ENCODE measurements around the gene OR2K2. TPM values are rescaled to one million over a fixed set of nuclear protein-coding genes. Genes with fewer than 3 reads are reported as not detected.
"Not testable (repeated sequence)": the region's sequence is repeated elsewhere in the genome, so short reads cannot be mapped to it uniquely, and the experiment has no call there.

Gene OR2K2
- total and polyA plus RNA-seq, 2 experiments from 2014 or later: 0.46 TPM; not detected in 1

- no peaks in the 10 kb centered on the region for H3K4me1 ChIP-seq (ENCODE audit: low read depth)
- no peak for DNase-seq (ENCODE audit: low read depth in 1 of 2, low spot score in 1 of 2)
- H3K27me3 ChIP-seq: no peaks in the 10 kb centered on the region
- no peak overlapping the region for H3K4me3 ChIP-seq
- H3K9me3 ChIP-seq (ENCODE audit: low read depth): no peaks in the 10 kb centered on the region
- no peak overlapping the region for H3K27ac ChIP-seq
- TF ChIP-seq, protein P1, sequence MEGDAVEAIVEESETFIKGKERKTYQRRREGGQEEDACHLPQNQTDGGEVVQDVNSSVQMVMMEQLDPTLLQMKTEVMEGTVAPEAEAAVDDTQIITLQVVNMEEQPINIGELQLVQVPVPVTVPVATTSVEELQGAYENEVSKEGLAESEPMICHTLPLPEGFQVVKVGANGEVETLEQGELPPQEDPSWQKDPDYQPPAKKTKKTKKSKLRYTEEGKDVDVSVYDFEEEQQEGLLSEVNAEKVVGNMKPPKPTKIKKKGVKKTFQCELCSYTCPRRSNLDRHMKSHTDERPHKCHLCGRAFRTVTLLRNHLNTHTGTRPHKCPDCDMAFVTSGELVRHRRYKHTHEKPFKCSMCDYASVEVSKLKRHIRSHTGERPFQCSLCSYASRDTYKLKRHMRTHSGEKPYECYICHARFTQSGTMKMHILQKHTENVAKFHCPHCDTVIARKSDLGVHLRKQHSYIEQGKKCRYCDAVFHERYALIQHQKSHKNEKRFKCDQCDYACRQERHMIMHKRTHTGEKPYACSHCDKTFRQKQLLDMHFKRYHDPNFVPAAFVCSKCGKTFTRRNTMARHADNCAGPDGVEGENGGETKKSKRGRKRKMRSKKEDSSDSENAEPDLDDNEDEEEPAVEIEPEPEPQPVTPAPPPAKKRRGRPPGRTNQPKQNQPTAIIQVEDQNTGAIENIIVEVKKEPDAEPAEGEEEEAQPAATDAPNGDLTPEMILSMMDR (IDR thresholded peaks at IDR 0.05; ENCODE audit: low read depth, low read length): no peak
- no peaks in the 10 kb centered on the region for H3K36me3 ChIP-seq
Measured at GRCh38 chr9:111349766-111350165, 19.7 kb upstream of the OR2K2 start.

- no peak overlapping the region for H3K4me3 ChIP-seq
- H3K27me3 ChIP-seq: no peaks in the 10 kb centered on the region
- no peaks in the 10 kb centered on the region for H3K4me1 ChIP-seq (ENCODE audit: low read depth)
- no peak overlapping the region for H3K27ac ChIP-seq
- no peaks in the 10 kb centered on the region for H3K9me3 ChIP-seq (ENCODE audit: low read depth)
- no peaks in the 10 kb centered on the region for H3K36me3 ChIP-seq
- TF ChIP-seq, protein P1 (IDR thresholded peaks at IDR 0.05; ENCODE audit: low read depth, low read length): no peak
- DNase-seq (ENCODE audit: low read depth in 1 of 2, low spot score in 1 of 2): peak in 1 of 2 donors; percentile 18
Measured at GRCh38 chr9:111348821-111349271, 18.8 kb upstream of the OR2K2 start.

GRCh38 chr9:111334318-111334863, 4.4 kb upstream of the OR2K2 start:
- H3K4me1 ChIP-seq (ENCODE audit: low read depth); H3K4me3 ChIP-seq; H3K27ac ChIP-seq; DNase-seq (ENCODE audit: low read depth in 1 of 2, low spot score in 1 of 2); H3K36me3 ChIP-seq; H3K9me3 ChIP-seq (ENCODE audit: low read depth); H3K27me3 ChIP-seq: not testable (repeated sequence)

DNA sequence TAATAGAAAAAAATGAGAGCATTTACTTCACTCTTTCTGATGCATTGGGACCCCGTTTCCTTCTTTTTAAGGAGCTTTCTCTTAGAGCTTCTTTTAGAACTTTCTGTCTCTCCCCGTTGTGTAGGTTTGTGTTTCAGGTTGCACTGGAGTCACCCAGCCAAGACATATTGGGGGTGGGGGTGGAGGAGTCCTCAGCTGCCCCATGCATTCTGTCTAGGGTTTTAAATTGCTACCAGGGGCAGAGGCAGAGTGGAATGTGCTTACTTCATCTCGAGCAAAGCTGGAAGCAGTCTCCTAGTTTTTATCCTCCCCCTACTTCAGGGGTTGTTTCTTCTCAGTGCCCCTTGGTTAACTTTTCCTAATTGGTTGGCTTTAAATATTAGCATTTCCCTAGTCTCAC, 9.4 kb downstream of the OR2K2 start:
- DNase-seq (ENCODE audit: low read depth in 1 of 2, low spot score in 1 of 2): no peak
- Histone ChIP-seq H3K27me3 (no peaks in the 10 kb centered on the region), H3K27ac (no peak overlapping the region), H3K36me3 (no peaks in the 10 kb centered on the region), H3K4me1 (ENCODE audit: low read depth) (no peaks in the 10 kb centered on the region), H3K9me3 (ENCODE audit: low read depth) (no peaks in the 10 kb centered on the region), H3K4me3 (no peak overlapping the region)
- TF ChIP-seq, protein P1 (IDR thresholded peaks at IDR 0.05; ENCODE audit: low read depth, low read length): no peak

DNA sequence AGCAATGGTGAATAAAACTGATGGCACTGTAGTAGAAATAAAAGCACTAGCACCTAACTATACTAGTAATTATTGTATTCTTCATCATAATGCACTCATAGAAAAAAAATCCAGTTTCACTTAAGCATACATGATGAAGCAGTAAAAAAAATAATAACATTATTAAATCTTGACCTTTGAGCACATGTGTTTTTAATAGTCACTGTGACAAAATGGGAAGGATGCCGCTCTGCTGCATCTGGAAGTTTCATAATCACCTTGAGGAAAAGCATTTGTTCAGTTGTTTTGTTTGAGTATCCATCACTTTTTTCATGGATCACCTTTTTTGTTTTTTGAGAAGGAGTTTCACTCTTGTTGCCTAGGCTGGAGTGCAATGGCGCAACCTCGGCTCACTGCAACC, 13.2 kb downstream of the OR2K2 start:
- H3K27ac ChIP-seq: no peak overlapping the region
- H3K27me3 ChIP-seq: no peaks in the 10 kb centered on the region
- H3K4me1 ChIP-seq (ENCODE audit: low read depth): no peaks in the 10 kb centered on the region
- no peak overlapping the region for H3K4me3 ChIP-seq
- H3K36me3 ChIP-seq: no peaks in the 10 kb centered on the region
- TF ChIP-seq, protein P1 (IDR thresholded peaks at IDR 0.05; ENCODE audit: low read depth, low read length): no peak
- no peak for DNase-seq (ENCODE audit: low read depth in 1 of 2, low spot score in 1 of 2)
- no peaks in the 10 kb centered on the region for H3K9me3 ChIP-seq (ENCODE audit: low read depth)

DNA sequence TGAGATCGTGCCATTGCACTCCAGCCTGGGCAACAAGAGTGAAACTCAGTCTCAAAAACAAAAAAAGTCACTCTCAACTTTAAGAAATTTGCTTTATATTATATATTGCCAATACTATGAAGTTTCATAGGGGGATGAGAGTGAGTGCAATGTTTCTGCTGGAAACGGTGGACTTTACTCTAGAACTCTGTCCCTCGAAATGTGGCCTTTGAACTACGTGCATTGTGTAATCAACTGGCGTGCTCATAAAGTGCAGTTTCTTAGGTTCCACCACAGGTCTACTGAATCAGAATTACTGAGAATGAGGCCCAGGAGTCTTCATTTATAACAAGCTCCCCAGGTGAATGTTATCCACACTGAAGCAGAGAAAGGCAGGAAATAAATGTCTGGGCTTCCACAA, 24.1 kb downstream of the OR2K2 start:
- TF ChIP-seq, protein P1 (IDR thresholded peaks at IDR 0.05; ENCODE audit: low read depth, low read length): no peak
- no peak overlapping the region for H3K27ac ChIP-seq
- no peak for DNase-seq (ENCODE audit: low read depth in 1 of 2, low spot score in 1 of 2)
- H3K4me1 ChIP-seq (ENCODE audit: low read depth): no peaks in the 10 kb centered on the region
- no peaks in the 10 kb centered on the region for H3K9me3 ChIP-seq (ENCODE audit: low read depth)
- no peaks in the 10 kb centered on the region for H3K36me3 ChIP-seq
- H3K4me3 ChIP-seq: no peak overlapping the region
- H3K27me3 ChIP-seq: peaks cover 13% of the 10 kb centered on the region

DNA sequence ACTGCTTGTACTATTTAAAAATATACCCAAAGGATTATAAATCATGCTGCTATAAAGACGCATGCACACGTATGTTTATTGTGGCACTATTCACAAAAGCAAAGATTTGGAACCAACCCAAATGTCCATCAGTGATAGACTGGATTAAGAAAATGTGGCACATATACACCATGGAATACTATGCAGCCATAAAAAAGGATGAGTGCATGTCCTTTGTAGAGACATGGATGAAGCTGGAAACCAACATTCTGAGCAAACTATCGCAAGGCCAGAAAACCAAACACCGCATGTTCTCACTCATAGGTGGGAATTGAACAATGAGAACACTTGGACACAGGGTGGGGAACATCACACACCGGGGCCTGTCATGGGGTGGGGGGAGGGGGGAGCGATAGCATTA, 26.0 kb downstream of the OR2K2 start:
- H3K9me3 ChIP-seq (ENCODE audit: low read depth); H3K36me3 ChIP-seq; H3K27ac ChIP-seq; H3K4me3 ChIP-seq; DNase-seq (ENCODE audit: low read depth in 1 of 2, low spot score in 1 of 2); H3K4me1 ChIP-seq (ENCODE audit: low read depth): not testable (repeated sequence)
- H3K27me3 ChIP-seq: peaks cover 19% of the 10 kb centered on the region

Data from cardiac muscle cell (in vitro differentiated cells and primary cell).